H1 (cell line): ENCODE results near the gene ARL3. TPM values are rescaled to one million over a fixed set of nuclear protein-coding genes. Genes with fewer than 3 reads are reported as not detected.

ENCODE experiments used
- CTCF ChIA-PET: fragments of 300-600 bp; sonication (Branson Sonifier 250); formaldehyde crosslinking; loops from one replicate; lab custom pipeline; 2021; ENCODE audit not compliant: partially characterized antibody; lab: Charles Lee
- POLR2A ChIA-PET: fragments of 300-600 bp; sonication (Branson Sonifier 250); formaldehyde crosslinking; loops from one replicate; lab custom pipeline; 2021; ENCODE audit warnings: inconsistent platforms; ENCODE audit not compliant: partially characterized antibody; lab: Charles Lee
- DNase-seq, 2 experiments: peaks; one replicate each; pipeline versions ENCODE4 v3.0.0 to v3.0.0-alpha.2; 2010 to 2022; ENCODE audit warnings: low spot score in 2 of 2, low read depth in 1 of 2, mixed read lengths in 1 of 2
- FAIRE-seq: peaks from 2 replicates; lab custom pipeline; 2011; peaks lifted over from hg19 to GRCh38; lab: Jason Lieb, UNC
- H2AFZ ChIP-seq: 2 replicates; pipeline ENCODE4 v1.8.1; 2012; ENCODE audit warnings: low read length, inconsistent platforms
- H2AK5ac ChIP-seq: 2 replicates; pipeline ENCODE4 v1.6.1; 2013; ENCODE audit warnings: low read depth, low read length
- H2BK120ac ChIP-seq: replicated peaks from 2 replicates; pipeline ENCODE3; 2013; ENCODE audit warnings: low read depth, low read length, inconsistent platforms
- H2BK12ac ChIP-seq: 2 replicates; pipeline ENCODE4 v1.6.1; 2013; ENCODE audit warnings: low read depth, low read length
- H2BK15ac ChIP-seq: 2 replicates; pipeline ENCODE4 v1.6.1; 2013; ENCODE audit warnings: low read length
- H2BK20ac ChIP-seq: 2 replicates; pipeline ENCODE4 v1.6.1; 2013; ENCODE audit warnings: low read length
- H2BK5ac ChIP-seq: 2 replicates; pipeline ENCODE4 v1.6.1; 2013; ENCODE audit warnings: low read depth, low read length
- H3K14ac ChIP-seq: 2 replicates; pipeline ENCODE4 v1.6.1; 2013; ENCODE audit warnings: inconsistent platforms; ENCODE audit not compliant: insufficient read length
- H3K18ac ChIP-seq: 2 replicates; pipeline ENCODE4 v1.6.1; 2013; ENCODE audit warnings: low read length; ENCODE audit errors: extremely low read depth
- H3K23ac ChIP-seq: 2 replicates; pipeline ENCODE4 v1.6.1; 2013; ENCODE audit warnings: inconsistent platforms; ENCODE audit not compliant: insufficient read length
- H3K23me2 ChIP-seq: 2 replicates; pipeline ENCODE4 v1.6.1; 2013; ENCODE audit warnings: low read depth, low read length
- H3K27ac ChIP-seq: 2 replicates; pipeline ENCODE4 v1.6.1; 2011; ENCODE audit warnings: low read depth, low read length, inconsistent platforms
- H3K27me3 ChIP-seq, 4 experiments: replicated peaks in 1 of 4; 1 replicate in 1 of 4; 2 replicates in 3 of 4; pipeline versions ENCODE4 v1.6.1 to v1.8.1; 2011 to 2013; ENCODE audit warnings: low read length in 3 of 4, mild to moderate bottlenecking in 3 of 4, inconsistent platforms in 2 of 4, mixed read lengths in 2 of 4, moderate library complexity in 1 of 4; ENCODE audit not compliant: control insufficient read depth in 3 of 4, insufficient read depth in 3 of 4; ENCODE audit errors: extremely low read depth in 1 of 4
- H3K36me3 ChIP-seq, 4 experiments: 2 replicates each; pipeline versions ENCODE4 v1.6.1 to v1.8.1; 2011 to 2013; ENCODE audit warnings: mild to moderate bottlenecking in 4 of 4, low read length in 3 of 4, moderate library complexity in 2 of 4, control low read depth in 1 of 4, inconsistent platforms in 1 of 4; ENCODE audit not compliant: insufficient read depth in 4 of 4, control insufficient read depth in 2 of 4
- H3K4ac ChIP-seq: replicated peaks from 2 replicates; pipeline ENCODE3; 2013; ENCODE audit warnings: low read length, low read depth, mixed read lengths, inconsistent platforms; ENCODE audit not compliant: insufficient read length
- H3K4me1 ChIP-seq, 4 experiments: replicated peaks in 1 of 4; 1 replicate in 1 of 4; 2 replicates in 3 of 4; pipeline versions ENCODE4 v1.6.1 to v1.8.1; 2011 to 2013; ENCODE audit warnings: low read length in 3 of 4, inconsistent platforms in 2 of 4, mixed read lengths in 1 of 4; ENCODE audit not compliant: insufficient read depth in 4 of 4, control insufficient read depth in 3 of 4
- H3K4me2 ChIP-seq, 2 experiments: 2 replicates each; pipeline versions ENCODE4 v1.6.1 to v1.8.1; 2011 to 2013; ENCODE audit warnings: low read depth in 2 of 2, low read length in 2 of 2, control low read depth in 1 of 2, inconsistent platforms in 1 of 2, mild to moderate bottlenecking in 1 of 2; ENCODE audit not compliant: insufficient read depth in 1 of 2
- H3K4me3 ChIP-seq, 4 experiments: fragments of 200-600, 300-600 bp in 1 of 4; sonication (generic), shearing (Covaris generic), sonication (Bioruptor Twin) in 1 of 4; 2 replicates each; pipeline versions ENCODE4 v1.5.1 to v1.8.1; 2011 to 2016; ENCODE audit warnings: low read length in 4 of 4, low read depth in 3 of 4, control low read depth in 2 of 4, inconsistent platforms in 2 of 4, mild to moderate bottlenecking in 2 of 4, mixed read lengths in 1 of 4, moderate library complexity in 1 of 4; ENCODE audit not compliant: insufficient read depth in 2 of 4; ENCODE audit errors: extremely low read depth in 1 of 4
- H3K56ac ChIP-seq: replicated peaks from 2 replicates; pipeline ENCODE3; 2013; ENCODE audit warnings: low read depth, mild to moderate bottlenecking, mixed read lengths, low read length, inconsistent platforms; ENCODE audit not compliant: insufficient read length
- H3K79me1 ChIP-seq: 2 replicates; pipeline ENCODE4 v1.6.1; 2013; ENCODE audit warnings: low read depth, low read length, control low read depth
- H3K79me2 ChIP-seq, 2 experiments: 2 replicates each; pipeline versions ENCODE4 v1.6.1 to v1.8.1; 2012 to 2013; ENCODE audit warnings: low read length in 2 of 2, mild to moderate bottlenecking in 2 of 2, inconsistent platforms in 1 of 2; ENCODE audit not compliant: insufficient read depth in 2 of 2, control insufficient read depth in 1 of 2
- H3K9ac ChIP-seq, 4 experiments: replicated peaks in 1 of 4; 1 replicate in 1 of 4; 2 replicates in 3 of 4; pipeline versions ENCODE4 v1.6.1 to v1.8.1; 2011 to 2013; ENCODE audit warnings: low read depth in 3 of 4, low read length in 3 of 4, control low read depth in 2 of 4, mild to moderate bottlenecking in 2 of 4, moderate library complexity in 2 of 4, inconsistent platforms in 1 of 4; ENCODE audit errors: extremely low read depth in 1 of 4
- H3K9me3 ChIP-seq, 2 experiments: 2 replicates each; pipeline versions ENCODE4 v1.6.1 to v1.8.1; 2012 to 2013; ENCODE audit warnings: mild to moderate bottlenecking in 2 of 2, moderate library complexity in 2 of 2, control low read depth in 1 of 2, inconsistent platforms in 1 of 2, low read depth in 1 of 2, low read length in 1 of 2, mixed read lengths in 1 of 2; ENCODE audit not compliant: insufficient read depth in 2 of 2
- H4K20me1 ChIP-seq, 2 experiments: replicated peaks in 1 of 2; 2 replicates each; pipeline versions ENCODE3 to v1.8.1; 2011 to 2013; ENCODE audit warnings: inconsistent platforms in 2 of 2, low read length in 2 of 2, mild to moderate bottlenecking in 1 of 2; ENCODE audit not compliant: insufficient read depth in 2 of 2, control insufficient read depth in 1 of 2
- H4K5ac ChIP-seq: 2 replicates; pipeline ENCODE4 v1.6.1; 2013; ENCODE audit warnings: low read length, low read depth, mixed read lengths, inconsistent platforms; ENCODE audit not compliant: insufficient read length
- H4K8ac ChIP-seq: 2 replicates; pipeline ENCODE4 v1.8.0; 2013; ENCODE audit warnings: mild to moderate bottlenecking, moderate library complexity, low read length, inconsistent platforms; ENCODE audit not compliant: insufficient read depth; ENCODE audit errors: extremely low read depth
- H4K91ac ChIP-seq: replicated peaks from 2 replicates; pipeline ENCODE3; 2013; ENCODE audit warnings: low read length, mixed read lengths, inconsistent platforms; ENCODE audit not compliant: insufficient read length
- ATF3 ChIP-seq: IDR thresholded peaks from 2 replicates; pipeline ENCODE4 v1.6.1; 2011; ENCODE audit warnings: low read depth, mild to moderate bottlenecking, low read length; ENCODE audit not compliant: insufficient read depth
- CHD1 ChIP-seq: IDR thresholded peaks from 2 replicates; pipeline ENCODE4 v1.6.1; 2012; ENCODE audit warnings: low read depth, low read length, improper control_type of control experiment
- EP300 ChIP-seq, 2 experiments: IDR thresholded peaks; 1 replicate in 1 of 2; 2 replicates in 1 of 2; pipeline ENCODE4 v1.6.1; 2011 to 2012; ENCODE audit warnings: low read depth in 2 of 2, low read length in 2 of 2, mild to moderate bottlenecking in 2 of 2, borderline replicate concordance in 1 of 2, inconsistent platforms in 1 of 2, moderate library complexity in 1 of 2
- MAFK ChIP-seq: IDR thresholded peaks from 2 replicates; pipeline ENCODE4 v1.6.1; 2012; ENCODE audit warnings: low read depth, mild to moderate bottlenecking, improper control_type of control experiment, low read length
- SRF ChIP-seq: IDR thresholded peaks from 2 replicates; pipeline ENCODE4 v1.6.1; 2011; ENCODE audit warnings: mild to moderate bottlenecking, low read depth, low read length, moderate library complexity
- YY1 ChIP-seq: IDR thresholded peaks from 2 replicates; pipeline ENCODE4 v1.6.1; 2011; ENCODE audit warnings: low read depth, mild to moderate bottlenecking, low read length
- WGBS, 2 experiments: shearing (Covaris generic) in 1 of 2; methylation state at CpG; one replicate each; pipeline versions ENCODE4 v1.1.6 to v1.1.7; 2013 to 2015; ENCODE audit warnings: low lambda C conversion rate in 2 of 2, mixed read lengths in 2 of 2, inconsistent platforms in 1 of 2, low coverage in 1 of 2, missing lambda C conversion rate in 1 of 2; ENCODE audit not compliant: insufficient replicate concordance in 2 of 2, insufficient coverage in 1 of 2, insufficient read length in 1 of 2; ENCODE audit errors: extremely low coverage in 1 of 2, missing lambda C conversion rate in 1 of 2; 5-methylcytosine and 5-hydroxymethylcytosine counted together
- polyA plus RNA-seq, 7 experiments: library from polyadenylated mRNA; depleted of rRNA in 3 of 7; stranded (reverse) in 5 of 7; unstranded in 2 of 7; fragments of >200 nt in 5 of 7; fragments of 200-250 nt in 2 of 7; gene quantifications; 1 replicate in 5 of 7; 2 replicates in 1 of 7; 4 replicates in 1 of 7; pipeline versions ENCODE4 v1.2.1 to v1.2.3, GENCODE V29; 2011 to 2013; ENCODE audit warnings: missing spikeins in 2 of 7, mixed read lengths in 2 of 7
- total RNA-seq: library from RNA; stranded (reverse); fragmentation: NEBNext Ultra II Directional; extraction: Animal tissue kit (Norgen Biotek cat#: 25700); gene quantifications from 2 replicates; pipeline ENCODE4 v1.2.1, GENCODE V29; 2021

The ARL3 gene
- total and polyA plus RNA-seq, 2 of the 8 experiments (the other 6 are each of a cell fraction or from before 2014, with no cell fraction given): 8.8 to 16.2 TPM

- ChIA-PET CTCF (interaction anchor here (1.2 kb wide), 1 partner anchor 78 kb away, joined by 4 read pairs; the partner anchor contains the start of gene CYP17A1), POLR2A (interaction anchor here (1.2 kb wide), 1 partner anchor 19 kb away, joined by 3 read pairs; no protein-coding TSS in a partner anchor)
- WGBS, 2 experiments: 92% methylated on average over 3 of the region's 3 CpGs; no CpG with 5 or more reads in 1 of the 2 experiments
- no peak overlapping the region for H4K5ac ChIP-seq
- H3K23ac ChIP-seq: no peak overlapping the region
- H3K18ac ChIP-seq: no peak overlapping the region
- H2BK20ac ChIP-seq: no peak overlapping the region
- H4K20me1 ChIP-seq: no peaks in the 10 kb centered on the region
- no peak overlapping the region for H2BK5ac ChIP-seq
- no peaks in the 10 kb centered on the region for H3K27me3 ChIP-seq
- H3K4ac ChIP-seq: no peak overlapping the region
- H4K91ac ChIP-seq: no peak overlapping the region
- H4K8ac ChIP-seq: no peak overlapping the region
- no peak overlapping the region for H3K9ac ChIP-seq
- H3K4me2 ChIP-seq: no peak overlapping the region
- H3K79me2 ChIP-seq: peaks cover 0 to 3% of the 10 kb centered on the region in 2 experiments; a peak in 1 of 4 replicates
- DNase-seq (no peak), FAIRE-seq (no peak)
- no peak overlapping the region for H2AK5ac ChIP-seq
- H2BK15ac ChIP-seq: no peak overlapping the region
- no peak overlapping the region for H2BK12ac ChIP-seq
- no peak overlapping the region for H3K4me3 ChIP-seq
- no peaks in the 10 kb centered on the region for H3K36me3 ChIP-seq
- H3K23me2 ChIP-seq: no peaks in the 10 kb centered on the region
- no peaks in the 10 kb centered on the region for H3K4me1 ChIP-seq
- no peak overlapping the region for H2BK120ac ChIP-seq
- peaks cover 3% of the 10 kb centered on the region; the same call in 1 of the 2 replicates for H3K79me1 ChIP-seq
- no peak overlapping the region for H3K27ac ChIP-seq
- no peak overlapping the region for H2AFZ ChIP-seq
- no peak for TF ChIP-seq CHD1
- TF ChIP-seq ATF3: no peak
- TF ChIP-seq MAFK: no peak
- TF ChIP-seq YY1: no peak
- TF ChIP-seq EP300 (IDR thresholded peaks at IDR 0.05; ENCODE audit: borderline replicate concordance in 1 of 2, low read depth in 2 of 2, low read length in 2 of 2): no peak
- no peak for TF ChIP-seq SRF
- H3K56ac ChIP-seq: no peak overlapping the region
- H3K9me3 ChIP-seq: no peaks in the 10 kb centered on the region
- H3K14ac ChIP-seq: no peak overlapping the region
Measured at GRCh38 chr10:102759497-102760210, 45.5 kb upstream of the ARL3 start.
